Measurements from ENCODE around the gene KLHL2. TPM values are rescaled to one million over a fixed set of nuclear protein-coding genes. Genes with fewer than 3 reads are reported as not detected.

The KLHL2 gene
- total RNA-seq, 1 experiment from 2014 or later, result 12.4 TPM

DNA sequence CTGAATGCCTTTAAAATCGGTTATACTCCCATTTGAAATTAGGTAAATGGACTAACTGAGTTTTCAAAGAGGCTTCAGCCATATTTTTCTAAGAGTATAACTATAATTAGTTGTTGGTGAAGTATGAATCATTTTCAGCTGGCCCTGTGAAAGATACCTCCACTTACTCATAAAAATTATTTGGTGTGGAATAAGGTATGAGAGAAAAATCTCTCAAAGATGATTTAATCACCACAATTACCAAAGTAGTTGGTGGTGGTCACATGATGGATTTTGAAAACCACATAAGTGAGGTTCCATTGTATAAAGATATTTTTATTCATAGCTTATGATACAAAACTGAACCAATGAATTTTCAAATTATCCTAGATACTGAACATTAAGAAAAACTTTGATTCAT is 9.0 kb upstream of the KLHL2 start:
- H3K9me3 Mint-ChIP-seq, result no peaks in the 10 kb centered on the region
- no peaks in the 10 kb centered on the region for H3K4me1 Mint-ChIP-seq
- ChIA-PET POLR2A (no interaction called here), CTCF (no interaction called here)
- ATAC-seq (no peak), DNase-seq (ENCODE audit: low spot score) (no peak)
- no peaks in the 10 kb centered on the region; the same call in 1 of the 2 replicates for H3K27me3 Mint-ChIP-seq (ENCODE audit: low read depth)
- TF ChIP-seq, protein P1, sequence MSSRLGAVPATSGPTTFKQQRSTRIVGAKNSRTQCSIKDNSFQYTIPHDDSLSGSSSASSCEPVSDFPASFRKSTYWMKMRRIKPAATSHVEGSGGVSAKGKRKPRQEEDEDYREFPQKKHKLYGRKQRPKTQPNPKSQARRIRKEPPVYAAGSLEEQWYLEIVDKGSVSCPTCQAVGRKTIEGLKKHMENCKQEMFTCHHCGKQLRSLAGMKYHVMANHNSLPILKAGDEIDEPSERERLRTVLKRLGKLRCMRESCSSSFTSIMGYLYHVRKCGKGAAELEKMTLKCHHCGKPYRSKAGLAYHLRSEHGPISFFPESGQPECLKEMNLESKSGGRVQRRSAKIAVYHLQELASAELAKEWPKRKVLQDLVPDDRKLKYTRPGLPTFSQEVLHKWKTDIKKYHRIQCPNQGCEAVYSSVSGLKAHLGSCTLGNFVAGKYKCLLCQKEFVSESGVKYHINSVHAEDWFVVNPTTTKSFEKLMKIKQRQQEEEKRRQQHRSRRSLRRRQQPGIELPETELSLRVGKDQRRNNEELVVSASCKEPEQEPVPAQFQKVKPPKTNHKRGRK (CRISPR knock-in tag; IDR thresholded peaks at IDR 0.05; ENCODE audit: borderline replicate concordance), result no peak
- TF ChIP-seq ZNF317 (CRISPR knock-in tag; IDR thresholded peaks at IDR 0.05; ENCODE audit: borderline replicate concordance, low read depth), result no peak
- TF ChIP-seq, protein P2, sequence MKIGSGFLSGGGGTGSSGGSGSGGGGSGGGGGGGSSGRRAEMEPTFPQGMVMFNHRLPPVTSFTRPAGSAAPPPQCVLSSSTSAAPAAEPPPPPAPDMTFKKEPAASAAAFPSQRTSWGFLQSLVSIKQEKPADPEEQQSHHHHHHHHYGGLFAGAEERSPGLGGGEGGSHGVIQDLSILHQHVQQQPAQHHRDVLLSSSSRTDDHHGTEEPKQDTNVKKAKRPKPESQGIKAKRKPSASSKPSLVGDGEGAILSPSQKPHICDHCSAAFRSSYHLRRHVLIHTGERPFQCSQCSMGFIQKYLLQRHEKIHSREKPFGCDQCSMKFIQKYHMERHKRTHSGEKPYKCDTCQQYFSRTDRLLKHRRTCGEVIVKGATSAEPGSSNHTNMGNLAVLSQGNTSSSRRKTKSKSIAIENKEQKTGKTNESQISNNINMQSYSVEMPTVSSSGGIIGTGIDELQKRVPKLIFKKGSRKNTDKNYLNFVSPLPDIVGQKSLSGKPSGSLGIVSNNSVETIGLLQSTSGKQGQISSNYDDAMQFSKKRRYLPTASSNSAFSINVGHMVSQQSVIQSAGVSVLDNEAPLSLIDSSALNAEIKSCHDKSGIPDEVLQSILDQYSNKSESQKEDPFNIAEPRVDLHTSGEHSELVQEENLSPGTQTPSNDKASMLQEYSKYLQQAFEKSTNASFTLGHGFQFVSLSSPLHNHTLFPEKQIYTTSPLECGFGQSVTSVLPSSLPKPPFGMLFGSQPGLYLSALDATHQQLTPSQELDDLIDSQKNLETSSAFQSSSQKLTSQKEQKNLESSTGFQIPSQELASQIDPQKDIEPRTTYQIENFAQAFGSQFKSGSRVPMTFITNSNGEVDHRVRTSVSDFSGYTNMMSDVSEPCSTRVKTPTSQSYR (CRISPR knock-in tag; IDR thresholded peaks at IDR 0.05), result no peak
- TF ChIP-seq RELA (CRISPR knock-in tag; IDR thresholded peaks at IDR 0.05; ENCODE audit: borderline replicate concordance), result no peak
- no peak for TF ChIP-seq FOXP1 (CRISPR knock-in tag; IDR thresholded peaks at IDR 0.05; ENCODE audit: borderline replicate concordance)
- TF ChIP-seq, protein P3, sequence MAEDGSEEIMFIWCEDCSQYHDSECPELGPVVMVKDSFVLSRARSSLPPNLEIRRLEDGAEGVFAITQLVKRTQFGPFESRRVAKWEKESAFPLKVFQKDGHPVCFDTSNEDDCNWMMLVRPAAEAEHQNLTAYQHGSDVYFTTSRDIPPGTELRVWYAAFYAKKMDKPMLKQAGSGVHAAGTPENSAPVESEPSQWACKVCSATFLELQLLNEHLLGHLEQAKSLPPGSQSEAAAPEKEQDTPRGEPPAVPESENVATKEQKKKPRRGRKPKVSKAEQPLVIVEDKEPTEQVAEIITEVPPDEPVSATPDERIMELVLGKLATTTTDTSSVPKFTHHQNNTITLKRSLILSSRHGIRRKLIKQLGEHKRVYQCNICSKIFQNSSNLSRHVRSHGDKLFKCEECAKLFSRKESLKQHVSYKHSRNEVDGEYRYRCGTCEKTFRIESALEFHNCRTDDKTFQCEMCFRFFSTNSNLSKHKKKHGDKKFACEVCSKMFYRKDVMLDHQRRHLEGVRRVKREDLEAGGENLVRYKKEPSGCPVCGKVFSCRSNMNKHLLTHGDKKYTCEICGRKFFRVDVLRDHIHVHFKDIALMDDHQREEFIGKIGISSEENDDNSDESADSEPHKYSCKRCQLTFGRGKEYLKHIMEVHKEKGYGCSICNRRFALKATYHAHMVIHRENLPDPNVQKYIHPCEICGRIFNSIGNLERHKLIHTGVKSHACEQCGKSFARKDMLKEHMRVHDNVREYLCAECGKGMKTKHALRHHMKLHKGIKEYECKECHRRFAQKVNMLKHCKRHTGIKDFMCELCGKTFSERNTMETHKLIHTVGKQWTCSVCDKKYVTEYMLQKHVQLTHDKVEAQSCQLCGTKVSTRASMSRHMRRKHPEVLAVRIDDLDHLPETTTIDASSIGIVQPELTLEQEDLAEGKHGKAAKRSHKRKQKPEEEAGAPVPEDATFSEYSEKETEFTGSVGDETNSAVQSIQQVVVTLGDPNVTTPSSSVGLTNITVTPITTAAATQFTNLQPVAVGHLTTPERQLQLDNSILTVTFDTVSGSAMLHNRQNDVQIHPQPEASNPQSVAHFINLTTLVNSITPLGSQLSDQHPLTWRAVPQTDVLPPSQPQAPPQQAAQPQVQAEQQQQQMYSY (CRISPR knock-in tag; IDR thresholded peaks at IDR 0.05), result no peak
- no peak for TF ChIP-seq EMX1 (CRISPR knock-in tag; IDR thresholded peaks at IDR 0.05)
- TF ChIP-seq, protein P4, sequence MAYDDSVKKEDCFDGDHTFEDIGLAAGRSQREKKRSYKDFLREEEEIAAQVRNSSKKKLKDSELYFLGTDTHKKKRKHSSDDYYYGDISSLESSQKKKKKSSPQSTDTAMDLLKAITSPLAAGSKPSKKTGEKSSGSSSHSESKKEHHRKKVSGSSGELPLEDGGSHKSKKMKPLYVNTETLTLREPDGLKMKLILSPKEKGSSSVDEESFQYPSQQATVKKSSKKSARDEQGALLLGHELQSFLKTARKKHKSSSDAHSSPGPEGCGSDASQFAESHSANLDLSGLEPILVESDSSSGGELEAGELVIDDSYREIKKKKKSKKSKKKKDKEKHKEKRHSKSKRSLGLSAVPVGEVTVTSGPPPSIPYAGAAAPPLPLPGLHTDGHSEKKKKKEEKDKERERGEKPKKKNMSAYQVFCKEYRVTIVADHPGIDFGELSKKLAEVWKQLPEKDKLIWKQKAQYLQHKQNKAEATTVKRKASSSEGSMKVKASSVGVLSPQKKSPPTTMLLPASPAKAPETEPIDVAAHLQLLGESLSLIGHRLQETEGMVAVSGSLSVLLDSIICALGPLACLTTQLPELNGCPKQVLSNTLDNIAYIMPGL (CRISPR knock-in tag; IDR thresholded peaks at IDR 0.05), result no peak
- TF ChIP-seq, protein P5, sequence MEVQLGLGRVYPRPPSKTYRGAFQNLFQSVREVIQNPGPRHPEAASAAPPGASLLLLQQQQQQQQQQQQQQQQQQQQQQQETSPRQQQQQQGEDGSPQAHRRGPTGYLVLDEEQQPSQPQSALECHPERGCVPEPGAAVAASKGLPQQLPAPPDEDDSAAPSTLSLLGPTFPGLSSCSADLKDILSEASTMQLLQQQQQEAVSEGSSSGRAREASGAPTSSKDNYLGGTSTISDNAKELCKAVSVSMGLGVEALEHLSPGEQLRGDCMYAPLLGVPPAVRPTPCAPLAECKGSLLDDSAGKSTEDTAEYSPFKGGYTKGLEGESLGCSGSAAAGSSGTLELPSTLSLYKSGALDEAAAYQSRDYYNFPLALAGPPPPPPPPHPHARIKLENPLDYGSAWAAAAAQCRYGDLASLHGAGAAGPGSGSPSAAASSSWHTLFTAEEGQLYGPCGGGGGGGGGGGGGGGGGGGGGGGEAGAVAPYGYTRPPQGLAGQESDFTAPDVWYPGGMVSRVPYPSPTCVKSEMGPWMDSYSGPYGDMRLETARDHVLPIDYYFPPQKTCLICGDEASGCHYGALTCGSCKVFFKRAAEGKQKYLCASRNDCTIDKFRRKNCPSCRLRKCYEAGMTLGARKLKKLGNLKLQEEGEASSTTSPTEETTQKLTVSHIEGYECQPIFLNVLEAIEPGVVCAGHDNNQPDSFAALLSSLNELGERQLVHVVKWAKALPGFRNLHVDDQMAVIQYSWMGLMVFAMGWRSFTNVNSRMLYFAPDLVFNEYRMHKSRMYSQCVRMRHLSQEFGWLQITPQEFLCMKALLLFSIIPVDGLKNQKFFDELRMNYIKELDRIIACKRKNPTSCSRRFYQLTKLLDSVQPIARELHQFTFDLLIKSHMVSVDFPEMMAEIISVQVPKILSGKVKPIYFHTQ (CRISPR knock-in tag; IDR thresholded peaks at IDR 0.05), result no peak
- TF ChIP-seq, protein P6, sequence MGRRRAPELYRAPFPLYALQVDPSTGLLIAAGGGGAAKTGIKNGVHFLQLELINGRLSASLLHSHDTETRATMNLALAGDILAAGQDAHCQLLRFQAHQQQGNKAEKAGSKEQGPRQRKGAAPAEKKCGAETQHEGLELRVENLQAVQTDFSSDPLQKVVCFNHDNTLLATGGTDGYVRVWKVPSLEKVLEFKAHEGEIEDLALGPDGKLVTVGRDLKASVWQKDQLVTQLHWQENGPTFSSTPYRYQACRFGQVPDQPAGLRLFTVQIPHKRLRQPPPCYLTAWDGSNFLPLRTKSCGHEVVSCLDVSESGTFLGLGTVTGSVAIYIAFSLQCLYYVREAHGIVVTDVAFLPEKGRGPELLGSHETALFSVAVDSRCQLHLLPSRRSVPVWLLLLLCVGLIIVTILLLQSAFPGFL (CRISPR knock-in tag; IDR thresholded peaks at IDR 0.05; ENCODE audit: borderline replicate concordance), result no peak
- TF ChIP-seq, protein P7, sequence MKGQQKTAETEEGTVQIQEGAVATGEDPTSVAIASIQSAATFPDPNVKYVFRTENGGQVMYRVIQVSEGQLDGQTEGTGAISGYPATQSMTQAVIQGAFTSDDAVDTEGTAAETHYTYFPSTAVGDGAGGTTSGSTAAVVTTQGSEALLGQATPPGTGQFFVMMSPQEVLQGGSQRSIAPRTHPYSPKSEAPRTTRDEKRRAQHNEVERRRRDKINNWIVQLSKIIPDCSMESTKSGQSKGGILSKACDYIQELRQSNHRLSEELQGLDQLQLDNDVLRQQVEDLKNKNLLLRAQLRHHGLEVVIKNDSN (CRISPR knock-in tag; IDR thresholded peaks at IDR 0.05), result no peak
- TF ChIP-seq, protein P8, sequence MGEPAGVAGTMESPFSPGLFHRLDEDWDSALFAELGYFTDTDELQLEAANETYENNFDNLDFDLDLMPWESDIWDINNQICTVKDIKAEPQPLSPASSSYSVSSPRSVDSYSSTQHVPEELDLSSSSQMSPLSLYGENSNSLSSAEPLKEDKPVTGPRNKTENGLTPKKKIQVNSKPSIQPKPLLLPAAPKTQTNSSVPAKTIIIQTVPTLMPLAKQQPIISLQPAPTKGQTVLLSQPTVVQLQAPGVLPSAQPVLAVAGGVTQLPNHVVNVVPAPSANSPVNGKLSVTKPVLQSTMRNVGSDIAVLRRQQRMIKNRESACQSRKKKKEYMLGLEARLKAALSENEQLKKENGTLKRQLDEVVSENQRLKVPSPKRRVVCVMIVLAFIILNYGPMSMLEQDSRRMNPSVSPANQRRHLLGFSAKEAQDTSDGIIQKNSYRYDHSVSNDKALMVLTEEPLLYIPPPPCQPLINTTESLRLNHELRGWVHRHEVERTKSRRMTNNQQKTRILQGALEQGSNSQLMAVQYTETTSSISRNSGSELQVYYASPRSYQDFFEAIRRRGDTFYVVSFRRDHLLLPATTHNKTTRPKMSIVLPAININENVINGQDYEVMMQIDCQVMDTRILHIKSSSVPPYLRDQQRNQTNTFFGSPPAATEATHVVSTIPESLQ (CRISPR knock-in tag; IDR thresholded peaks at IDR 0.05), result no peak
- TF ChIP-seq ELF4 (CRISPR knock-in tag; IDR thresholded peaks at IDR 0.05; ENCODE audit: low read depth), result no peak
- TF ChIP-seq SP1 (CRISPR knock-in tag; conservative IDR thresholded peaks at IDR 0.05), result no peak
- H3K4me3 Mint-ChIP-seq, result no peak overlapping the region
- H3K36me3 Mint-ChIP-seq, result no peaks in the 10 kb centered on the region
- no peak overlapping the region for H3K27ac Mint-ChIP-seq

Measured in WTC11 (cell line).